GM12801 (cell line): ENCODE measurements around the gene C10orf95.

Experiments
- TF ChIP-seq, protein P1 (sequence below): IDR thresholded peaks from one replicate; pipeline ENCODE4 v1.5.1; 2011; ENCODE audit warnings: control low read depth; ENCODE audit not compliant: insufficient read length; ENCODE audit errors: extremely low read depth

Gene C10orf95

DNA sequence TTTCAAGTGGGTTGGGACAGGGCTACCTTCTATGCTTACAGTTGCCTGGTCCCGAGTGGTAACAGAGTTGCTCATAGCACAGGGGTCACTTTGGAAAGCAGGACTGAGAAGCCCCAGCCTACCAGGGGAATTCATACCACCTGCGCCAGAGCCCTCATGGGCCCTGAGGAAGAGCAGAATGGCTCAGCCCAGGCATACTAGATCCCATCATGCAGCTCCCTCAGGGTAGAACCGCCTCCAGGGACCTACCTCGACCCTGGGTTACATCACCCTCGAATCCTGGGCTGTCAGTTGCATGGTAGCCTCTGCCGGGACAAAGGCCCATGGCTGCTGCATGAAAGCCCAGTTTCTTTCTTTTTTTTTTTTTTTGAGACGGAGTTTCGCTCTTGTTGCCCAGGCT lies 21.9 kb downstream of the C10orf95 start:
- TF ChIP-seq, protein P1, sequence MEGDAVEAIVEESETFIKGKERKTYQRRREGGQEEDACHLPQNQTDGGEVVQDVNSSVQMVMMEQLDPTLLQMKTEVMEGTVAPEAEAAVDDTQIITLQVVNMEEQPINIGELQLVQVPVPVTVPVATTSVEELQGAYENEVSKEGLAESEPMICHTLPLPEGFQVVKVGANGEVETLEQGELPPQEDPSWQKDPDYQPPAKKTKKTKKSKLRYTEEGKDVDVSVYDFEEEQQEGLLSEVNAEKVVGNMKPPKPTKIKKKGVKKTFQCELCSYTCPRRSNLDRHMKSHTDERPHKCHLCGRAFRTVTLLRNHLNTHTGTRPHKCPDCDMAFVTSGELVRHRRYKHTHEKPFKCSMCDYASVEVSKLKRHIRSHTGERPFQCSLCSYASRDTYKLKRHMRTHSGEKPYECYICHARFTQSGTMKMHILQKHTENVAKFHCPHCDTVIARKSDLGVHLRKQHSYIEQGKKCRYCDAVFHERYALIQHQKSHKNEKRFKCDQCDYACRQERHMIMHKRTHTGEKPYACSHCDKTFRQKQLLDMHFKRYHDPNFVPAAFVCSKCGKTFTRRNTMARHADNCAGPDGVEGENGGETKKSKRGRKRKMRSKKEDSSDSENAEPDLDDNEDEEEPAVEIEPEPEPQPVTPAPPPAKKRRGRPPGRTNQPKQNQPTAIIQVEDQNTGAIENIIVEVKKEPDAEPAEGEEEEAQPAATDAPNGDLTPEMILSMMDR: no peak

GRCh38 chr10:102426803-102427287 lies 24.5 kb downstream of the C10orf95 start:
- TF ChIP-seq, protein P1: no peak

GRCh38 chr10:102425444-102425843 lies 25.9 kb downstream of the C10orf95 start:
- TF ChIP-seq, protein P1: no peak

DNA sequence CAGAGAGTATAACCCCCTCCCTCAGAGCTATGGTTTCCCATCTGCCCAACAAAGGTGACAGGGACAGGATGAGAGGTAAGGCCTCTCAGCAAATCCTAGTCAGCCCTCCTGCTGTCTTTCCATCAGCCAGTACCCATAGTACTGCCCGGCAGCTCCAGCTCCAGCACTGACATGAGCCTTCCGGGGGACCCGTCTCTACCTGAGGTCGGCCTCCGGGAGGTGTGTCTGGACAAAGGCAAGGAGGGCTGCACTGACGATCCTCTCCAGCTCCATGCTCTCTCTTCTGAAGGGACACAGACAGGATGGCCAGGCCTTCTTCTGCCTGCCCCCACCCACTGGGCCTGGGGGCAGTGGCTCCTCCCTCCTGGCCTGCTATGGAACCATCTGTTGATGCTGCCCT lies 26.4 kb downstream of the C10orf95 start:
- TF ChIP-seq, protein P1: no peak

GRCh38 chr10:102424145-102424544 lies 27.2 kb downstream of the C10orf95 start:
- TF ChIP-seq, protein P1: no peak

- TF ChIP-seq, protein P1: no peak
Observed at GRCh38 chr10:102423372-102423968, 27.9 kb downstream of the C10orf95 start.

GRCh38 chr10:102422545-102423129 lies 28.7 kb downstream of the C10orf95 start:
- TF ChIP-seq, protein P1: no peak
